NCI-H1436 (cell line): ENCODE measurements around the gene IGSF23.
"Not testable (repeated sequence)": the region's sequence is repeated elsewhere in the genome, so short reads cannot be mapped to it uniquely, and the experiment has no call there.

Experiments used
- DNase-seq: peaks from one replicate; lab custom pipeline; 2025; lab: John Stamatoyannopoulos, UW

The IGSF23 gene

DNA sequence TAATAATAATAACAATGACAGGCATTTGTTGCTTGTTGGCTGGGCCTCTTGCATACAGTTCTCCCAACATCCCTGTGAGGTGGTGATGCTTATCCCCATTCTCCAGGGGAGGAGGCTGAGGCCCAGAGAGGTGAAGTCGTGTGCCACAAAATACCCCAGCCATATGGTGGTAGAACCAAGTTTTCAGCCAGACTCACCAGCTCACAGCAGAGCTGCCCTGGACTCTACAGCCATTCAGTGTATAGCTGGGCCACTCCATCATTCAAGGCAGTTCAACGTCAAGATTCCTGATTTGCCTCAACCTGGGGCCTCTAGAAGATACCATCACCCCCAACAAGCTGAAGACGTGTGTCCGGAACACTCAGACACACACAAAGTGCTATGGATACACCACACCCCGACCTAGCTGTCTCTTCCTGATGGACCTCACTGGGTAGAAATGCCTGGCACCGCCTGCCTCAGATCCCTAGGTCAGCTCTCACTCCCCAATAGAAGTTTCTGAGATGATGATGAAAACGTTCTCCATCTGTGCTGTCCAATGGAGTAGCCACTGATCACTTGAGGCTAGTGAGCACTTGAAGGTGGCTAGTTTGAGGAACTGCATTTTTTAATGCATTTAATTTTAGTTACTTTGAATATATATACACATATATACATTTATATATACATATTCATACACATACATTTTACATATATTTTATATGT lies 53.6 kb downstream of the IGSF23 start:
- DNase-seq = no peak

DNA sequence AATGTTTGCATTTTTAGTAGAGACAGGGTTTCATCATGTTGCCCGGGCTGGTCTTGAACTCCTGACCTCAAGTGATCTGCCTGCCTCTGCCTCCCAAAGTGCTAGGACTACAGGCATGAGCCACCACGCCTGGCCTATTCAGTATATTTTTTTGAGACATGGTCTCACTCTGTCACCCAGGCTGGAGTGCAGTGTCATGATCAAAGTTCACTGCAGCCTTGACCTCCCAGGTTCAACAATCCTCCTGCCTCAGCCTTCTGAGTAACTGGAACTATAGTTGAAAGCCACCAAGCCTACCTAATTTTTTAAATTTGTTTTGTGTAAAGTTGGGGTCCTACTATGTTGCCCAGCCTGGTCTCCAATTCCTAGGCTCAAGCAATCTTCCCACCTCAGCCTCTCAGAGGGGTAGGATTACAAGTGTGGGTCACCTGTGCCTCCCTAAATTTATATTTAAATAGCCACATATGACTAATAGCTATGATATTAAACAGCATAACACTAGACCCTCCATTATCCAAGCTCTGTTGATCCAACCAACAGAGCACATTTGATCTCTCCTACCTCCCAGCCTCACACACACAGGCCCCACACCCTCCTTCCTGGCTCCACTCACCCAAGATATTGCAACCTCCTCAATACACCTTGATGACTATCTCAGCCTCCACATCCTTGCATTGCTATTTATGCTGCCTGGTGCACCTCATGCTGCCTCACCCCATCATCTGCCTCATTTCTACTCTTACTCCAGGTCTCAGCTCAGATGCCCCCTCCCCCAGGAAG lies 55.8 kb downstream of the IGSF23 start:
- DNase-seq = no peak

DNA sequence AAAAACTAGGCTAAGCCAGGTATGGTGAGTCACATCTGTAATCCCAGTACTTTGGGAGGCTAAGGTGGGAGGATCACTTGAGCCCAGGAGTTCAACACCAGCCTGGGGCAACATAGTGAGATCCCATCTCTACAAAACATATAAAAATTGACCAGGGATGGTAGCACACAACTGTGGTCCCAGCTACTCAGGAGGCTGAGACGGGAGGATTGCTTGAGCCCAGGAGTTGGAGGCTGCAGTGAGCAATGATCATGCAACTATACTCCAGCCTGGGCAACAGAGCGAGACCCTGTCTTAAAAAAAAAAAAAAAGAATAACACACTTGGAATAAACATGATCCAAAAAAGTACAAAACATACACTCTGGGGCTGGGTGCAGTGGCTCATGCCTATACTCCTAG lies 56.7 kb downstream of the IGSF23 start:
- DNase-seq = not testable (repeated sequence)

DNA sequence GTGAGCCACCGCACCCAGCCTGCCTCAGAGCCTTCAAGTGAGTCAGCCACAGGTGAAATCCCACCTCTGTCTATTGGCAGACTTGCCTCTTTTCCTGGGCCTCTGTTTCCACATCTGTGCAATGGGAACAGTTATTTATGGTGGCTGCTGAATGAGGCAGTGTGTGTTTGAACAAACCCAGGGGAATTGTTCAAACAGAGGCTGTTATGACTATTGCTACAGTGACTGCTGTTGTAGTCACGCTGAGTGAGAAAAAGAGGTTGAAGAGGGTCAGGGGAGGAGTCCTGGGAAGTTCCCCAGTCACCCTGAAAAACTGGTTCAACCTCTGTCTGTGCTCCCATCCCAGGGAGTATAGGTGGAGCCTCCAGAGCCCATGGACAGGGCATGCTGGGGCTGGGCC lies 58.0 kb downstream of the IGSF23 start, which contains the start of gene CEACAM19:
Gene CEACAM19, plus strand, starts transcription at position 83 of the 400 bp plus-strand sequence. CDS start 450 bp downstream, outside the sequence.
- no peak for DNase-seq

DNA sequence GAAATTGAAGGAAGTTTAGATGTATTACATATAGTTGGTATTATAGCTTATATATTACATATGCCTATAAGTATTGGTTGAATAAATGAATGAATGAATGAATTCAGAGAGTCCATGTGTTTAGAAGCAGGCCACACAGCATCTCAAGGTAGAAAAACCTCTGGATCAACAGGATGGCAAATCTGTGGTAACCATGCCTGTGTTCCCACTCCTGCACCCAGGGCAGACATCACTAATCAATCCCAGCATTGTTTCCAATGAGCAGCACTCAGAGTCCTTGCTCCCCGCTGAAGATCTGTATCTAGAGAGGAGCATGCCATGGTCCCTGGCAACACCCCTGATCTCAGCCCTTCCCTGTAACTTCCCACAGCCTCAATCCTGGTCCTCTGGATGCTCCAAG lies 58.9 kb downstream of the IGSF23 start:
- no peak for DNase-seq

DNA sequence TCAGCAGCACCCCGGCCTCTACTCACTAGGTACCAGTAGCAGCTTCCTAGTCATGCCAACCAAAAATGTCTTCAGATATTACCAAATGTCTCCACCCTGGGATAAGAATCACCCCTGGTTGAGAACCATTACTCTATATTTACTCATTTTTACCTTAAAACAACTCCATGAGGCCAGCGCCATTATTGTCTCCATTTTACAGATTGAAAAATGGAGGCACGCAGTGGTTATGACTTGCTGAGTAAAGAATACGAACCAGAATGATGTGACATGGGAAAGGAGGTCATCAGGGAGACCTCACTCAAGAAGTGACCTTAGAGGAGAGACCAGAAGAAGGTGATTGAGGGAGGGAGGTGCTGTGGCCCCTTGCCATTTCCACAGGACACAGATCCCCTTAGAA lies 60.1 kb downstream of the IGSF23 start:
- no peak for DNase-seq

DNA sequence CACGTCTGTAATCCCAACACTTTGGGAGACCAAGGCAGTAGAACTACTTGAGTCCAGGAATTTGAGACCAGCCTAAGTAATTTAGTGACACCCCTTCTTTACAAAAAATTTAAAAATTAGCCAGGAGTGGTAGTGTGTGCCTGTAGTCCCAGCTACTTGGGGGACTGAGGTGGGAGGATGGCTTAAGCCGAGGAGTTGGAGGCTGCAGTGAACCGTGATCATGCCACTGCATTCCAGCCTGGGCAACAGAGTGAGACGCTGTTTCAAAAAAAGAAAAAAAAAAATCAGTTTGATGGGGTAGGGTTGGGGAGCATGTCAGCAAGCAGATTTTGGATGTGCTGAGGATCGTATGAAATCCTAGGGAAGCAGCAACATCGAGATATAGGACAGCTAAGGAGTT lies 62.2 kb downstream of the IGSF23 start:
- DNase-seq = no peak

DNA sequence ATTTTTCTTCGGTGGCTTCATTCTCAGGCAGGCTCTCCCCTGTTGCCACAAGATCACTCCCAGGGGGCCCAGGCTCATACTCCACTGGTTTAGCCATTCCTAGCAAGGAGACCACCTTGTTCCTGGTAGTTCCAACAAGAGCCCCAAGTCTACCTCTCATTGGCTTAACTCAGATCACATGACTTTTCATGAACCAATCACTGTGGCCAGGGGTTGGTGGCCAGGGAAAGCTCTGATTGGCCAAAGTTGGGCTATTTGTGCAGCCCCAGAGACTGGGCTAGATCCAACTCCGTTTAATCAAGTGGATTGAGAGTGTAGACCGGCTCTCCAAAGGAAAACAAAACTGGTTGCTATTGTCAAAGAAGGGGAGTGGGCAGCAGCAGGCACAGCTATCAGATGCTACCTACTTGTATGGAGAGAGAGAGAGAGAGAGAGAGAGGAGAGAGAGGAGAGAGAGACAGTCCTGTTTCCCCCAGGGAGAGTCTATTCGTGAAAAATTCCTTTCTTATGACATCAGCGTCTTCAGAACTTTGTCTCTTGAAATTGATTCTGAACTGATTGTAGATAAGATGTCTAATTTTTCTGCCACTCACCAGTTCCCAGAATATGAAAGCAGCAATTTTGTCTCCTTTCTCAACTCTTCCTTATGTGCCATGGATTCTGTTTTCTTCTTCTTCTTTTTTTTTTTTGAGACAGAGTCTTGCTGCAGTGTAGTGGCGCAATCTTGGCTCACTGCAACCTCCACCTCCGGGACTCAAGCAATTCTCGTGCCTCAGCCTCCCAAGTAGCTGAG lies 63.9 kb downstream of the IGSF23 start:
- no peak for DNase-seq

DNA sequence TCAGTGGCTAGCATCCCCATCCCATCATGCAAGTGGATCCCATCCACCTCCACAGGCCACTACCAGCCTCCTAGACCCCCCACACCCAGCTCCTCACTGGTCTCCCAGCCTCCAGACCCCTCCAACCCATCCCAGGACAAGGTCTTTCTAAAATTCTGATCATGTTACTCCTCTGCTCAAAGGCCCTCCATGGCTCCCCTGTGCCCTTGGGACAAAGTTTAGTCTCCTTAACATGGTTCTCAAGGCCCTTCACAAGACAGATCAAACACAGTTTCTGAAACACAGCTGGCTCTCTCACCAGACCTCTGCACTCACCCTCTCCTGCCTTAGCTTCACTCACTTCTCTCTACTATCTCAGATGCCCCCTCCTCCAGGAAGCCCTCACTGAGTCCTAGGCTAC lies 67.2 kb downstream of the IGSF23 start:
- no peak for DNase-seq

DNA sequence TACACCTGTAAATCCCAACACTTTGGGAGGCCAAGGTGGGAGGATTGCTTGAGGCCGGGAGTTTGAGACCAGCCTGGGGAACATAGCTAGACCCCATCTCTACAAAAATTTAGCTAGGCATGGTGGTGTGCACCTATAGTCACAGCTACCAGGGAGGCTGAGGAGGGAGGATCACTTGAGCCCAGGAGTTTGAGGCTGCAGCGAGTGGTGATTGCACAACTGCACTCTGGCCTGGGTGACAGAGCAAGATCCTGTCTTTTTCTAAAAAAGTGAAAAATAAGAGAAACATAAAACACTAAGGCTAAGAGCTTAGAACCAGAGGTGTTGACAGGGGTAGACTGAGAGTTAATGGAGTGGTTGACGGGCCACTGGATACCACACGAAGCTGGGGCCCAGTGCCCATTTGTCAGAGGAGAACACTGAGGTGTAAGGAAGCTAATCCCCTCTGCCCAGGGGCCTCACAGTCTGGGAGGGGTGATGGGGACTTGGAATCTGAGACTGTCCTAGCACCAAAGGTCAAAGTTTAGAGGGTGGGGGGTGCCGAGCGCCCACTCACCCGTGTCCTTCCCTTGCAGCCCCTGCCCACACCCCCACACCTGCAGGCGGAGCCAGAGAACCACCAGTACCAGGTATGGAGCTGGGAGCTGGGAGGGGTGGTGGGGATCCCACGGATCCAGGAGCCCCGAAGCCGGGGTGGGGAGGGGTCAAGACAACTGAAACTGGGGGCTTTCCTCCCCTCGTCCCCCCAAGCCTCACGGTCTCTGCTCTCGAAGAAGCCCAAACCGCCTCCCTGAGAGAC lies 68.8 kb downstream of the IGSF23 start:
- DNase-seq = no peak

DNA sequence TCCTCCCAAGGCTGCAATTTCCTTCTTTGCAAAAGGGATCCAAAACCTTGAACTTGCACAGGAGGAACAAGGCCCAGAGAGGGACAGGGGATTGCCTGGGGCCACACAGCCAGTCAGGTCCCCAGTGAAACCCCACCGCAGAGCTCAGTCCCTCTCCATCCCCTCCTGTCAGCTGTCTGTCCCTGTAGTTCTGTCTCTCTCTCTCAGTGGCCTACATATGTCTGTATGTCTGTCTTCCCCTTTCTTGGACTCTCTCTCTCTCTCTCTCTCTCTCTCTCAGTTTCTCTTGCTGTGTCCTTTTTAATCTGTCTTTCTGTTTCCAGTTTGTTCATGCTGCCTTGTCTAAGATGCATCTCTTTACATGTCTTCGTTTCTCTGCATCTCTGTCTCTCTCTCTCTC lies 69.4 kb downstream of the IGSF23 start:
- no peak for DNase-seq

DNA sequence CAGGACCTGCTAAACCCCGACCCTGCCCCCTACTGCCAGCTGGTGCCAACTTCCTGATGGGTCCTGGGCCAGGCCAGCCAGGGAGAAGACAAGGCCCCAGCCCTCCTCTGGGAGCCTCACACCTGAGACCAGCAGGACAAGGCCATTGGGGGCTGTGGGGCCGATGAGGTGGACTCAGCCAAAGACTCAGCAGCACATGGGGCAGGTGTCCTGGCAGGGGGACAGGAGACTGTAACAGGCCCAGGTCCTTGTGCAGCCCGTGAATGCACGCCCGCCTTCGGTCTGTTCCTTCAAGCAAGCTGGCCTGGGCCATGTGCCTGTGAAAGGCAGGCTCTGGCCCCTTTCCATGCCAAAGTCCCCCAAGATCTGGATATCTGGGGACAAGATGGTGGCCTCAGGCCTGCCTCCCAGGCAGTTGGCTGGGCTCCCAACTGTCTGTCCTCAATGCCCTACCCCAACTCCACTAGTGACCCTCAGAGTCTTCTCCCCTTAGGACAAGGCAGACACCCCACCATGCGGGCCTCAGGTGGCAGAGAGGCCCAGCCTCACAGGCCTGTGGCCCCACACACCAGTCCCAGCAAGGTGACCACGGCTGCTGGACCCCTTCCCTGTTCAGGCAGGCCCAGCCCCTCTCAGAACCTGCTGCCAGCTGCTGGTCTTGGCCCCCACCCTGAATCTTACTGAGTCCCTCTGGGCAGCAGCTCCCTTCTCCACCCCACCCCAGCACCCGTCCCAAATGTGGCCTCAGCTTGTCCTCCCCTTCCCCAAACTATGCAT lies 70.3 kb downstream of the IGSF23 start:
- no peak for DNase-seq

DNA sequence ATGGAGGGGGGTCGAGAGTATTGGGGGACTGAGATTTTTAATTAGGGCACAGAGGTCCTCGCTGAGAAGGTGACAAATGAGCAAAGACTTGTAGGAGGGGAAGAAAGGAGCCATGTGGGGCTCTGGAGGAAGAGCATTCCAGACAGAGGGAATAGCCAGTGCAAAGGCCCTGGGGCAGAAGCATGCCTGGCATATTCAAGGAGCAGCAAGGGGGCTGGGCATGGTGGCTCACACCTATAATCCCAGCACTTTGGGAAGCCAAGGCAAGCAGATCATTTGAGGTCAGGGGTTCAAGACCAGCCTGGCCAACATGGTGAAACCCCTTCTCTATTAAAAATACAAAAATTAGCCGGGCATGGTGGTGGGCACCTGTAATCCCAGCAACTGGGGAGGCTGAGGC lies 71.0 kb downstream of the IGSF23 start:
- not testable (repeated sequence) for DNase-seq

DNA sequence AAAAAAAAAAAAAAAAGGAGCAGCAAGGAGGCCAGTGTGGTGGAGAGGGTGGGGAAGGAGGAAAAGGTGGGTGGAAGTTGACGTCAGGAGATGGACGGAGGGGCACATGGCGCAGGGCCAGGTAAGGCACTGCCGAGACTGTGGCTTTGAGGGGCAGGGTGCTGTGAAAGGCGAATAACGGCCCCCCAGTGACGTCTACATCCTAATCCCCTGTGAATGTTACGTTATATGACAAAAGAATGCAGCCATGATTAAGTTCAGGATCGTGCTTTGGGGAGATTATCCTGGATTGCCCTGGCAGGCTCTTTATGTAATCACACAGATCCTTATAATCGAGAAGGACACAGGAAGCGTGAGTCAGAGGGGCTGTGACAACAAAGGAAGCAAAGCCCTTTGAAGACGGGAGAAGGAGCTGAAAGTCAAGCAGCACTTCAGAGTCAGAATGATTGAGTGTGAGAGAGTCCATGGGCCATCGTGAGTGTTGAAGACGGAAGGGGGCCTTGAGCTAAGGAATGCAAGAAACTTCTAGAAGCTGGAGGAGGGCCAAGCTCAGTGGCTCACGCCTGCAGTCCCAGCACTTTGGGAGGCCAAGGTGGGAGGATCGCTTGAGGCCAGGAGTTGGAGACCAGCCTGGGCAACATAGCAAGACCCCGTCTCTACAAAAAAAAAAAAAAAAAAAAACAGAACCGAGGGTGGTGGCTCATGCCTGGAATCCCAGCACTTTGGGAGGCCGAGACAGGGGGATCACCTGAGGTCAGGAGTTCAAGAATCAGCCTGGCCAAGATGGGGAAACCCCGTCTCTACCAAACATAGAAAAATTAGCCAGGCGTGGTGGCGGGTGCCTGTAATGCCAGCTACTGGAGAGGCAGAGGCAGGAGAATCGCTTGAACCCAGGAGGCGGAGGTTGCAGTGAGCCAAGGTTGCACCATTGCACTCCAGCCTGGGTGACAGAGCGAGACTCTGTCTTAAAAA lies 71.8 kb downstream of the IGSF23 start:
- no peak for DNase-seq

DNA sequence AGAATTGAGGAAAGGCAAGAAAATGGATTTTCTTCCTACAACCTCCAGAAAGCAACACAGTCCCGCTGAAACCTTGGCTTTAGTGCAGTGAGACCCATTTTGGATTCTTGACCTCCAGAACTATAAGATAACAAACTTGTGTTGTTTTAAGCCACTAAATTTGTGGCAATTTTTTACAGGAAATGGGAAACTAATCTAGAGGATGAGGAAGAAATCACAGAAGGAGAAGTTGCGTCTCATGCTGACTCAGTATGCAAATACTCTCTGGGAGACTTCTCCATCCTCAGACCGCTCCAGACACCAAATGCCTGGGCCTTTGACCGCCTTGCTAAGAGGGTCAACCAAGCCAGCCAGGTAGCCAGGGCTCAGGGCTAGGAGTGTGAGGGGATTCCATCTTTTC lies 72.5 kb downstream of the IGSF23 start:
- DNase-seq = no peak
